ENCODE data around the gene TGFBR3L.
A peak's percentile ranks its signal among the peaks of the same experiment; 100 is the strongest.

The TGFBR3L gene

DNA sequence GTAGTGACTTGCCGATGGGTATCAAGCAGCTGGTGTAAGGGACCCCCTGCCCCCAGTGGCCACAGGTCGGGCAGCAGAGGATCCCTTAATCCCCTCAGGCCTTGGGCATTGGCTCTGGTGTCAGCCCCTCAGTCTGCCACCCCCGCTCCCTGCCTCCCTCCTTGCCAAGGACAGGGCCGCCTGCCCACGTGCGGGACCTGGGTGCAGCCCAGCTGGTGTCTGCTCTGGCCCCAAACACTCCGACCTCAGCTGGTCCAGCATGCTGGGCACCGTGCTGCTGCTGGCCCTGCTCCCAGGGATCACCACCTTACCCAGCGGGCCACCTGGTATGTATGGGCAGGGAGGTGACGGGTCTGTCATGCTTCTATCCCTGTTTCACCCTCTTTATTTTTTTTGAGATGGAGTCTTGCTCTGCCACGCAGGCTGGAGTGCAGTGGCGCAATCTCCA lies at the start of gene TGFBR3L:
TGFBR3L (plus strand) TSS at position 233 of the 448 bp plus-strand sequence.
- Histone ChIP-seq H4K20me1 (peaks cover 99% of the 10 kb centered on the region), H3K9ac (no peak within 1 kb of the TSS), H3K27ac (no peak within 1 kb of the TSS), H3K36me3 (peaks cover 30% of the 10 kb centered on the region), H3K9me3 (no peaks in the 10 kb centered on the region), H3K27me3 (peaks cover 66% of the 10 kb centered on the region), H3K4me2 (peak within 1 kb of the TSS; percentile 94), H3K4me3 (peak within 1 kb of the TSS; percentile 65; the same call in 1 of the 2 replicates), H3K4me1 (peaks cover 80% of the 10 kb centered on the region)
- no peak for TF ChIP-seq Cebpa-rat (IDR thresholded peaks at IDR 0.05)

DNA sequence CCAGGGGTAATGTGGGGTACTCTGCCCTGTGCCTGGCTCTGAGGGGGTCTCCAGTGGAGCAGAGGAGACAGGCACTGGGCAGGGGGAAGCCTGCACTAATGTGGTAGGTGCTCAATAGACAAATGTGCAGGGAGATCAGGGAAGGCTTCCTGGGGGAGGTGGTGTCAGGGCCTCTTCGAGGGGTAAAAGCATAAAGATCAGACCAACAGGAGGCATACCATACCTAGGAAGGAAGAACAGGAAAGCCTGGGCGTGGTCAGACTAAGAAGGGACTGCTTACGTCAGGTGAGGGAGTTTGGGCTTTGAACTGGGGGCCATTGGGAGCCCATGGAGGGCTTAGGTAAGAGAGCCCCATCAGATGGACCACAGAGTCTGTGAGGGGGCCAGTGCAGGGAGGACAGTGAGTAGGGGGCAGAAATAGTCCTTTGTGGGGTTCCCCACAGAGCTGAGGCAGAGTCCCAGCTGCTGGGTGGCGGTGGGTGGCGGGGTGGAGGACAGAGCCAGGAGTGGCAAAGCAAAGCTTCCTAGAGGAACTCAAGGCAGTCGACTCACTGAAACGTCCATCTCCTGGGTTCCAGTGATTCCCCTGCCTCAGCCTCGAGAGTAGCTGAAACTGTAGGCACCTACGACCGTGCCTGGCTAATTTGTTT lies 49.2 kb upstream of the TGFBR3L start:
- Histone ChIP-seq H3K27ac (no peak overlapping the region), H4K20me1 (peaks cover 45% of the 10 kb centered on the region), H3K4me1 (peaks cover 69% of the 10 kb centered on the region), H3K27me3 (peaks cover 45% of the 10 kb centered on the region), H3K4me3 (no peak overlapping the region), H3K9me3 (no peaks in the 10 kb centered on the region), H3K9ac (no peak overlapping the region), H3K4me2 (peak overlapping the region; percentile 47), H3K36me3 (no peaks in the 10 kb centered on the region)
- TF ChIP-seq Cebpa-rat (IDR thresholded peaks at IDR 0.05) = no peak

DNA sequence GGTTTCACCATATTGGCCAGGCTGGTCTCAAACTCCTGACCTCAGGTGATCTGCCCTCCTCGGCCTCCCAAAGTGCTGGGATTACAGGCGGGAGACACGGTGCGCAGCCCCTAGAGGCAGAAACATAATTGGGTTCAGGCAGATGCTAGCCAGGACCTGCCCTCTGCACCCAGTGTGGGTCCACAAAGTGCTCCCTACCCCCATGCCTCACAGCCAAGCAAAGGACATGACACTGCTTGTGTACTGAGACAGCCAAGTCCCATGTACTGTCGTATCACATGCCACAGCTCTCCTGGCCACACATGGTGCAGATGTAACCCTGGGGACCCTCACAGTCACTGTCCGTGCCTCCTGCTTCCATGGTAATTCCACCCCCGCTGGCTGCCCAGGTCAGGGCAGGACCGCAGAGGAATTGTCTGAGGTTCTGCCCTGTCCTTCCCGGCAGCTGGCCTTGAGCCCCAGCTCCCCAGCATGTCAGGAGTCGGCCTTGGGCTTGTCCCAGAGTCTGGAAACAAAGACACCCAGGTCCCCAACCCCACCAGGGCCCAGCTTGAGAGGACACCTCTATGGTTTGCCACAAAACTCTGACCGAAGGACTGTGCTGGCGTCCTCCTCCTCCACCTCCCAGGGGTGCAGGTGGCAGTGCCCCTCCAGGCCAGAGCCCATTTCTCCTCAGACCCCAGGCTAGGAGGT lies 48.1 kb upstream of the TGFBR3L start:
- no peak for TF ChIP-seq Cebpa-rat (IDR thresholded peaks at IDR 0.05)
- Histone ChIP-seq H3K4me1 (peaks cover 69% of the 10 kb centered on the region), H3K36me3 (no peaks in the 10 kb centered on the region), H3K27me3 (peaks cover 38% of the 10 kb centered on the region), H4K20me1 (peaks cover 50% of the 10 kb centered on the region), H3K9ac (no peak overlapping the region), H3K4me2 (no peak overlapping the region), H3K4me3 (no peak overlapping the region), H3K27ac (no peak overlapping the region), H3K9me3 (no peaks in the 10 kb centered on the region)

DNA sequence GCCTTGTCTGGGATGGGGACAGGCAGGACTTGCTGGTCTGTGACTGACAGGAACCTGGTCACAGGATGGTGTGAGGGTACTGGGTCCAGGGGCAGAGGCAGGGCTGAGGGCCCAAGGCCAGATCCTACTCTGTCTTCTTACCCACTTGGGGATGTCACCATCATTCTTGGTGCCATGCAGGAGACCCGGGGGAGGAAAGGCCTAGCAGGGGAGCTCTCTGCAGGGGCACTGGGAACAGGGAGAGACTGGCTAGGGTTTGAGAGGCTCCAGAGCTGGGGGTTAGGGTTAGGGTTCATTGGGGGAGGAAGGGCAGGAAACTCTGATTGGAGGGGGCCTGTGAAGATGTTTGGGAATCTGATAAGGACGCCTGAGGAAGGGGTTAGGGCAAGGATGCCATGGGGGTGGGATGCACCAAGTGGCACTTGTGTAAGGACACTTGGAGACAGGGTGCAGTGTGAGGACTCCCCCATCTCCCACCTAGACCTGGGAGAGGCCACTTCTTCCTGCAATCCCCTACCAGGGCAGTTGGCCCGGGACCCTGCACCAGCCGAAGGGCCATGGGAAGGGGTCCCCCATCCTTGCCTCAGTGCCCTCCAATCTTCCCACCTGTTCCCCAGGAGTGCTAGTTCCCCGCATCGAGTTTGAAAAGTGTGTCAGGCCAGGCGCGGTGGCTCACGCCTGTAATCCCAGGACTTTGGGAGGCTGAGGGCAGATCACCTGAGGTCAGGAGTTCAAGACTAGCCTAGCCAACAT lies 47.4 kb upstream of the TGFBR3L start:
- H3K4me2 ChIP-seq = peak overlapping the region; percentile 95; the same call in 1 of the 2 replicates
- H3K27me3 ChIP-seq = peaks cover 30% of the 10 kb centered on the region
- H3K4me3 ChIP-seq = no peak overlapping the region
- no peak overlapping the region for H3K27ac ChIP-seq
- no peaks in the 10 kb centered on the region for H3K36me3 ChIP-seq
- no peaks in the 10 kb centered on the region for H3K9me3 ChIP-seq
- peaks cover 66% of the 10 kb centered on the region for H3K4me1 ChIP-seq
- no peak overlapping the region for H3K9ac ChIP-seq
- TF ChIP-seq Cebpa-rat (IDR thresholded peaks at IDR 0.05) = no peak
- H4K20me1 ChIP-seq = peaks cover 47% of the 10 kb centered on the region

DNA sequence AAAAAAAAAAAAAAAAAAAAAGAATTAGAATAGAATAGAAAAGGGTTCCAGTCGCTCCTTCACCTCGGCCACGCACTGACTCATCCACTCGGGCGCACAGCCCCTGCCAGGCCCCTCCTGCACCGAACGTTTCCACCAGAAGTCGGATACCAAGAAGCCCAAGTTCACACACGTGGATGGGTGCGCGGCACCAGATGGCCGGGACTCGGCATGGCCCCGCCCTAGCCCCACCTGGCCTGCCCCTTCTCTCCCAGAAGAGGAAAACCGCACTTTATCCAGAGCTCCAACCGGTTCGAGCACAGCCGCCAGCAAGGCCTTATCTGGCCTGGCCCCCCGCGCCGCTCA lies 46.3 kb upstream of the TGFBR3L start:
- H3K9ac ChIP-seq = peak overlapping the region; percentile 29; the same call in 1 of the 2 replicates
- H3K9me3 ChIP-seq = no peaks in the 10 kb centered on the region
- peak overlapping the region; percentile 67 for H3K4me3 ChIP-seq
- H3K4me2 ChIP-seq = peak overlapping the region; percentile 95
- H3K36me3 ChIP-seq = no peaks in the 10 kb centered on the region
- no peak for TF ChIP-seq Cebpa-rat (IDR thresholded peaks at IDR 0.05)
- H3K27me3 ChIP-seq = peaks cover 26% of the 10 kb centered on the region
- H3K27ac ChIP-seq = no peak overlapping the region
- peaks cover 73% of the 10 kb centered on the region for H3K4me1 ChIP-seq
- H4K20me1 ChIP-seq = peaks cover 55% of the 10 kb centered on the region

DNA sequence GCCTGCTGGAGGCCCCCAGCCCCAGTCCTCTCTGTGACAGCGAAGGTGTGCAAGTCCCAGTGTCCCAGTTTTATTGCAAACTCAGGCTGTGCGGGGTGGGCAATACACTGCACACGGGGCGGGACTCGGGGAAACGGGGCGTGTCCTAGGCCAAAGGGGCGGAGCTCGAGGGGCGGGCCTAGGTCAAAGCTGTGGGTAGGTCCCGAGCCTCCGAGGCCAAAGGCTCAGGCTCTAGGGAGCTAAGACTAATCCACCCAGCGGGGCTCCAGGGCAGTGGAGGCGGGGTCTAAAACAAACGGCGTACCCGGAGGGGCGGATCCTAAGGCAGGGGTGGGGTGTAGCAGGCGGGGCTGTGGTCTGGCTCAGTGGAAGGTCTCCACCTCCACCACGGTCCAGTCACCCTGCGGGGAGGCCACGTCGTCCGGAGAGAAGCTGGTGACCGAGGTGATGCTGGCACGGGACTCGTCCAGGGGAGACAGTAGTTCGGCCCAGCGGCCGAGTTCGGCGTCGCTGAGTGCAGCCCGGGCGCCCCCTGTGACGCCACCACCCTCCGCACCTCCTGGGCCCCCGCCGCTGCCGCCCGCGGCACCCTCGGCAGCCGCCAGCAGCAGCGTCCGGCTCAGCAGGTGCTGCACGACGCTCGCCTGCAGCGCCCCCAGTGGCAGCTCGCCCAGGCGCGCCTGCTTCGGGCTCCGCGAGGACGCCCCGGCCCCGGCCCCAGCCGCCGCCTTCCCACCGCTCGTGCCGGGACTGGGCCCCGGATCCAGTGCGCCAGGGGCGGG lies 45.8 kb upstream of the TGFBR3L start:
- Histone ChIP-seq H3K4me3 (peak overlapping the region; percentile 67), H4K20me1 (peaks cover 49% of the 10 kb centered on the region), H3K9ac (peak overlapping the region; percentile 64; the same call in 1 of the 2 replicates), H3K9me3 (no peaks in the 10 kb centered on the region), H3K27me3 (peaks cover 21% of the 10 kb centered on the region), H3K4me2 (peak overlapping the region; percentile 95), H3K36me3 (no peaks in the 10 kb centered on the region), H3K4me1 (peaks cover 73% of the 10 kb centered on the region), H3K27ac (peak overlapping the region; percentile 73)
- TF ChIP-seq Cebpa-rat (IDR thresholded peaks at IDR 0.05) = no peak

DNA sequence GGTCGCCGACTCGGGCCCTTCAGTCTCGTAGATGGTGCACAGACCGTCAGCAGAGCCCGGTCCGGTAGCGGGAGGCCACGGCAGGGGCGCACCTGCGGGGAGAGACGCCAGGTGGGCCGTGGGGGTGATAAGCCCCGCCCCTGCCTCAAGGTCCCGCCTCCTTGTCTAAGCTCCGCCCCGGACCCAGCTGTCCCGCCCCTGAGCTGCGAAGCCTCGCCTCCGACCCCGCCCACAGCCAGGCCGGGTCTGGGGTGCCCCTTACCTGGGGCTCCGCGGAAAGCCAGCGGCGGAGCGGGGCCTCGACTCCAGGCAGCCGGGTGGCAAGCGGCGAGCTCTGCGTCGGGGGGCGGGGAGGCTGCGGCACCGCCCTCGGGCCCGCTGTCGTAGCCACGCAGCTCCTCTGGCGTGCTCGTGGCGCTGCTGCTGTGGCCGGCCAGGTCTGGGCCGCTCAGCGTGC lies 45.1 kb upstream of the TGFBR3L start:
- H3K9me3 ChIP-seq = no peaks in the 10 kb centered on the region
- TF ChIP-seq Cebpa-rat (IDR thresholded peaks at IDR 0.05) = no peak
- peak overlapping the region; percentile 95 for H3K4me2 ChIP-seq
- H3K36me3 ChIP-seq = no peaks in the 10 kb centered on the region
- H3K4me3 ChIP-seq = peak overlapping the region; percentile 67
- H3K4me1 ChIP-seq = peaks cover 70% of the 10 kb centered on the region
- H4K20me1 ChIP-seq = peaks cover 44% of the 10 kb centered on the region
- H3K27me3 ChIP-seq = peaks cover 14% of the 10 kb centered on the region; the same call in 1 of the 2 replicates
- peak overlapping the region; percentile 73; the same call in 1 of the 2 replicates for H3K27ac ChIP-seq
- peak overlapping the region; percentile 64; the same call in 1 of the 2 replicates for H3K9ac ChIP-seq

DNA sequence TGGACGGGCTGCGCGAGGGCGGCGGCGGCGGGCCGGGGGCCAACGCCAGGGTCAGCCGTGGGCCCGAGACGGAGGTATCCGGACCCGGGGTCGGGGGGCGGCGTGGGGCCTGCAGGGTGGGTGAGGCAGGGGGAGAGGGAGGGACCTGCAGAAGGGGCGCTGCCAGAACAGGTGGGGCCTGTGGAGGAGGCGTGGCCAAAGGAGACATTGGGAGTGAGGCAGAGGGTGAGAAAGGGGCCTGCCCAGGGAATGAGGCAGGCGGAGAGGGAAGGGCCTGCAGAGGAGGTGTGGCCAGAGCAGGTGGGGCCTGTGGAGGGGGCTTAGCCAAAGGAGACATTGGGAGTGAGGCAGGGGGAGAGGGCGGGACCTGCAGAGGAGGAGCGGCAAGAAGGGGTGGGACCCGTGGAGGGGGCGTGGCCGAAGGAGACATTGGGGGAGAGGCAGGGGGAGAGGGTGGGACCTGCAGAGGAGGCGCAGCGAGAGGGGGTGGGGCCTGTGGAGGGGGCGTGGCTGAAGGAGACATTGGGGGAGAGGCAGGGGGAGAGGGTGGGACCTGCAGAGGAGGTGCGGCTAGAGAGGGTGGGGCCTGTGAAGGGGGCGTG lies 44.6 kb upstream of the TGFBR3L start:
- no peak for TF ChIP-seq Cebpa-rat (IDR thresholded peaks at IDR 0.05)
- no peak overlapping the region for H3K9ac ChIP-seq
- peak overlapping the region; percentile 95 for H3K4me2 ChIP-seq
- peaks cover 71% of the 10 kb centered on the region for H3K4me1 ChIP-seq
- H3K27ac ChIP-seq = no peak overlapping the region
- peak overlapping the region; percentile 67 for H3K4me3 ChIP-seq
- H4K20me1 ChIP-seq = peaks cover 39% of the 10 kb centered on the region
- no peaks in the 10 kb centered on the region for H3K9me3 ChIP-seq
- H3K36me3 ChIP-seq = no peaks in the 10 kb centered on the region
- peaks cover 9% of the 10 kb centered on the region; the same call in 1 of the 2 replicates for H3K27me3 ChIP-seq

All from BLaER1 (cell line).